ENCODE measurements around the gene CNR2.
"Not testable (repeated sequence)": the region's sequence is repeated elsewhere in the genome, so short reads cannot be mapped to it uniquely, and the experiment has no call there.

DNA sequence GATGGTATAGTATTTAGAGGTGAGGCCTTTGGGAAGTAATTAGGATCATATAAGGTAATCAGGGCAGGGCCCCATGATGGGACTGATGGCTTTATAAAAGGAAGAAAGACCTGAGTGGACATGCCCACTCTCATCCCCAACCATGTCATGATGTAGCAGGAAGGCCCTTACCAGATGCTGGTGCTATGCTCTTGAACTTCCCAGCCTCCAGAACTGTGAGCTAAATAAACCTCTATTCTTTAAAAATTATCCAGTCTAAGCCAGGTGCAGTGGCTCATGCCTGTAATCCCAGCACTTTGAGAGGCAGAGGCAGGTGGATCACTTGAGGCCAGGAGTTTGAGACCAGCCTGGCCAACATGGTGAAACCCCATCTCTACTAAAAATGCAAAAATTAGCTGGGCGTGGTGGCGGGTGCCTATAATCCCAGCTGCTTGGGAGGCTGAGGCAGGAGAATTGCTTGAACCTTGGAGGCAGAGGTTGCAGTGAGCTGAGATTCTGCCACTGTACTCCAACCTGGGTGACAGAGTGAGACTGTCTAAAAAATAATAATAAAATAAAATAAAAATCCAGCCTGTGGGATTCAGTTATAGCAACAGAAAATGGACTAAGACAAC lies 65.6 kb downstream of the CNR2 start:
- TF ChIP-seq, protein P1, sequence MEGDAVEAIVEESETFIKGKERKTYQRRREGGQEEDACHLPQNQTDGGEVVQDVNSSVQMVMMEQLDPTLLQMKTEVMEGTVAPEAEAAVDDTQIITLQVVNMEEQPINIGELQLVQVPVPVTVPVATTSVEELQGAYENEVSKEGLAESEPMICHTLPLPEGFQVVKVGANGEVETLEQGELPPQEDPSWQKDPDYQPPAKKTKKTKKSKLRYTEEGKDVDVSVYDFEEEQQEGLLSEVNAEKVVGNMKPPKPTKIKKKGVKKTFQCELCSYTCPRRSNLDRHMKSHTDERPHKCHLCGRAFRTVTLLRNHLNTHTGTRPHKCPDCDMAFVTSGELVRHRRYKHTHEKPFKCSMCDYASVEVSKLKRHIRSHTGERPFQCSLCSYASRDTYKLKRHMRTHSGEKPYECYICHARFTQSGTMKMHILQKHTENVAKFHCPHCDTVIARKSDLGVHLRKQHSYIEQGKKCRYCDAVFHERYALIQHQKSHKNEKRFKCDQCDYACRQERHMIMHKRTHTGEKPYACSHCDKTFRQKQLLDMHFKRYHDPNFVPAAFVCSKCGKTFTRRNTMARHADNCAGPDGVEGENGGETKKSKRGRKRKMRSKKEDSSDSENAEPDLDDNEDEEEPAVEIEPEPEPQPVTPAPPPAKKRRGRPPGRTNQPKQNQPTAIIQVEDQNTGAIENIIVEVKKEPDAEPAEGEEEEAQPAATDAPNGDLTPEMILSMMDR (IDR thresholded peaks at IDR 0.05) = not testable (repeated sequence)
- not testable (repeated sequence) for TF ChIP-seq POLR2A (IDR thresholded peaks at IDR 0.05)
